Measurements from ENCODE around the gene TET1.
"Not testable (repeated sequence)": the region's sequence is repeated elsewhere in the genome, so short reads cannot be mapped to it uniquely, and the experiment has no call there.

DNA sequence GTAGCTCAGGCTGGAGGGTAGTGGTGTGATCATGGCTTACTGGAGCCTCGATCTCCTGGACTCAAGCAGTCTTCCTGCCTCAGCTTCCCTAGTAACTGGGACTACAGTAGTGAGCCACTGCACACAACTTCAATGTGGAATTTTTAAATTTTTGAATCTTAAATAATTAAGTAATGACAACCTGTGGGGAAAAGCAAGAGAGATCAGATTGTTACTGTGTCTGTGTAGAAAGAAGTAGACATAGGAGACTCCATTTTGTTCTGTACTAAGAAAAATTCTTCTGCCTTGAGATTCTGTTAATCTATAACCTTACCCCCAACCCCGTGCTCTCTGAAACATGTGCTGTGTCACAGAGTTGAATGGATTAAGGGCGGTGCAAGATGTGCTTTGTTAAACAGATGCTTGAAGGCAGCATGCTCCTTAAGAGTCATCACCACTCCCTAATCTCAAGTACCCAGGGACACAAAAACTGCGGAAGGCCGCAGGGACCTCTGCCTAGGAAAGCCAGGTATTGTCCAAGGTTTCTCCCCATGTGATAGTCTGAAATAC, 34.6 kb upstream of the TET1 start:
- TF ChIP-seq, protein P1, sequence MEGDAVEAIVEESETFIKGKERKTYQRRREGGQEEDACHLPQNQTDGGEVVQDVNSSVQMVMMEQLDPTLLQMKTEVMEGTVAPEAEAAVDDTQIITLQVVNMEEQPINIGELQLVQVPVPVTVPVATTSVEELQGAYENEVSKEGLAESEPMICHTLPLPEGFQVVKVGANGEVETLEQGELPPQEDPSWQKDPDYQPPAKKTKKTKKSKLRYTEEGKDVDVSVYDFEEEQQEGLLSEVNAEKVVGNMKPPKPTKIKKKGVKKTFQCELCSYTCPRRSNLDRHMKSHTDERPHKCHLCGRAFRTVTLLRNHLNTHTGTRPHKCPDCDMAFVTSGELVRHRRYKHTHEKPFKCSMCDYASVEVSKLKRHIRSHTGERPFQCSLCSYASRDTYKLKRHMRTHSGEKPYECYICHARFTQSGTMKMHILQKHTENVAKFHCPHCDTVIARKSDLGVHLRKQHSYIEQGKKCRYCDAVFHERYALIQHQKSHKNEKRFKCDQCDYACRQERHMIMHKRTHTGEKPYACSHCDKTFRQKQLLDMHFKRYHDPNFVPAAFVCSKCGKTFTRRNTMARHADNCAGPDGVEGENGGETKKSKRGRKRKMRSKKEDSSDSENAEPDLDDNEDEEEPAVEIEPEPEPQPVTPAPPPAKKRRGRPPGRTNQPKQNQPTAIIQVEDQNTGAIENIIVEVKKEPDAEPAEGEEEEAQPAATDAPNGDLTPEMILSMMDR (IDR thresholded peaks at IDR 0.05 in 8 of 11, conservative IDR thresholded peaks at IDR 0.05 in 3 of 11), result not testable (repeated sequence)
- TF ChIP-seq POLR2AphosphoS5 (IDR thresholded peaks at IDR 0.05), result not testable (repeated sequence)
